Measurements from ENCODE around the gene PKP3.
"Not testable (repeated sequence)": the region's sequence is repeated elsewhere in the genome, so short reads cannot be mapped to it uniquely, and the experiment has no call there.

PKP3 gene, protein sequence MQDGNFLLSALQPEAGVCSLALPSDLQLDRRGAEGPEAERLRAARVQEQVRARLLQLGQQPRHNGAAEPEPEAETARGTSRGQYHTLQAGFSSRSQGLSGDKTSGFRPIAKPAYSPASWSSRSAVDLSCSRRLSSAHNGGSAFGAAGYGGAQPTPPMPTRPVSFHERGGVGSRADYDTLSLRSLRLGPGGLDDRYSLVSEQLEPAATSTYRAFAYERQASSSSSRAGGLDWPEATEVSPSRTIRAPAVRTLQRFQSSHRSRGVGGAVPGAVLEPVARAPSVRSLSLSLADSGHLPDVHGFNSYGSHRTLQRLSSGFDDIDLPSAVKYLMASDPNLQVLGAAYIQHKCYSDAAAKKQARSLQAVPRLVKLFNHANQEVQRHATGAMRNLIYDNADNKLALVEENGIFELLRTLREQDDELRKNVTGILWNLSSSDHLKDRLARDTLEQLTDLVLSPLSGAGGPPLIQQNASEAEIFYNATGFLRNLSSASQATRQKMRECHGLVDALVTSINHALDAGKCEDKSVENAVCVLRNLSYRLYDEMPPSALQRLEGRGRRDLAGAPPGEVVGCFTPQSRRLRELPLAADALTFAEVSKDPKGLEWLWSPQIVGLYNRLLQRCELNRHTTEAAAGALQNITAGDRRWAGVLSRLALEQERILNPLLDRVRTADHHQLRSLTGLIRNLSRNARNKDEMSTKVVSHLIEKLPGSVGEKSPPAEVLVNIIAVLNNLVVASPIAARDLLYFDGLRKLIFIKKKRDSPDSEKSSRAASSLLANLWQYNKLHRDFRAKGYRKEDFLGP

DNA sequence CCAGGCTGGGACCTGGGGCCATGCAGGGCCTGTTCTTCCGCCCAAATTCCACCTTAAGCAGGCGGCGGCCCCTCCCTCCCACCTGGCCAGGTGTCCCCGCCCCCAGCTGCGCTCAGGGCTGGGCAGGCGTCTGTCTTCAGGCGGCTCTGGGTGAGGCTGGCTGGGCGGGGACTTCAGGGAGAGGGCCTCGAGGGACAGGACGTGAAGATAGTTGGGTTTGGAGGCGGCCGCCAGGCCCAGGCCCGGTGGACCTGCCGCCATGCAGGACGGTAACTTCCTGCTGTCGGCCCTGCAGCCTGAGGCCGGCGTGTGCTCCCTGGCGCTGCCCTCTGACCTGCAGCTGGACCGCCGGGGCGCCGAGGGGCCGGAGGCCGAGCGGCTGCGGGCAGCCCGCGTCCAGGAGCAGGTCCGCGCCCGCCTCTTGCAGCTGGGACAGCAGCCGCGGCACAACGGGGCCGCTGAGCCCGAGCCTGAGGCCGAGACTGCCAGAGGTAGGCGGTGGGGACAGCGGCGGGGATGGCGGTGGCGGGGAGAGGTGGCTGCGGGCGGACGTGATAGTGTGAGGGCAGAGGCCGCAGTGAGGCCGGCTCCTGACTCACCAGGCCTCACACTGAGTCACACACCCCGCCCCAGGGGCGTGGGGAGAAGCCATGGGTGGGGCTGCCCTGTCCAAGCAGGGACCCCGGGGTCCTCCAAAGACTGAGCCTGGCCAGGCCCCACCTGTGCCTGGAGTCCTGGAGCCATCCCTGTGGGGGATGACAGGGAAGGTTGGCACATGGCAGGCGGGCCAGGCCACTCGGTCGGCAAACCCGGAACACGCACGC lies at the start of gene PKP3:
PKP3 (plus strand) TSS at position 176 of the 824 bp plus-strand sequence; CDS start at position 260, 84 bp downstream.
- TF ChIP-seq, protein P1, sequence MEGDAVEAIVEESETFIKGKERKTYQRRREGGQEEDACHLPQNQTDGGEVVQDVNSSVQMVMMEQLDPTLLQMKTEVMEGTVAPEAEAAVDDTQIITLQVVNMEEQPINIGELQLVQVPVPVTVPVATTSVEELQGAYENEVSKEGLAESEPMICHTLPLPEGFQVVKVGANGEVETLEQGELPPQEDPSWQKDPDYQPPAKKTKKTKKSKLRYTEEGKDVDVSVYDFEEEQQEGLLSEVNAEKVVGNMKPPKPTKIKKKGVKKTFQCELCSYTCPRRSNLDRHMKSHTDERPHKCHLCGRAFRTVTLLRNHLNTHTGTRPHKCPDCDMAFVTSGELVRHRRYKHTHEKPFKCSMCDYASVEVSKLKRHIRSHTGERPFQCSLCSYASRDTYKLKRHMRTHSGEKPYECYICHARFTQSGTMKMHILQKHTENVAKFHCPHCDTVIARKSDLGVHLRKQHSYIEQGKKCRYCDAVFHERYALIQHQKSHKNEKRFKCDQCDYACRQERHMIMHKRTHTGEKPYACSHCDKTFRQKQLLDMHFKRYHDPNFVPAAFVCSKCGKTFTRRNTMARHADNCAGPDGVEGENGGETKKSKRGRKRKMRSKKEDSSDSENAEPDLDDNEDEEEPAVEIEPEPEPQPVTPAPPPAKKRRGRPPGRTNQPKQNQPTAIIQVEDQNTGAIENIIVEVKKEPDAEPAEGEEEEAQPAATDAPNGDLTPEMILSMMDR (IDR thresholded peaks at IDR 0.05; ENCODE audit: low read depth, low read length) = no peak
- peak; percentile 50 to 71 for DNase-seq (ENCODE audit: low read depth in 2 of 2)
- peak within 1 kb of the TSS in 1 of 2 donors; percentile 34 for H3K4me3 ChIP-seq (replicated peaks in 1 of 2; ENCODE audit: low read depth in 2 of 2, low read length in 2 of 2)

DNA sequence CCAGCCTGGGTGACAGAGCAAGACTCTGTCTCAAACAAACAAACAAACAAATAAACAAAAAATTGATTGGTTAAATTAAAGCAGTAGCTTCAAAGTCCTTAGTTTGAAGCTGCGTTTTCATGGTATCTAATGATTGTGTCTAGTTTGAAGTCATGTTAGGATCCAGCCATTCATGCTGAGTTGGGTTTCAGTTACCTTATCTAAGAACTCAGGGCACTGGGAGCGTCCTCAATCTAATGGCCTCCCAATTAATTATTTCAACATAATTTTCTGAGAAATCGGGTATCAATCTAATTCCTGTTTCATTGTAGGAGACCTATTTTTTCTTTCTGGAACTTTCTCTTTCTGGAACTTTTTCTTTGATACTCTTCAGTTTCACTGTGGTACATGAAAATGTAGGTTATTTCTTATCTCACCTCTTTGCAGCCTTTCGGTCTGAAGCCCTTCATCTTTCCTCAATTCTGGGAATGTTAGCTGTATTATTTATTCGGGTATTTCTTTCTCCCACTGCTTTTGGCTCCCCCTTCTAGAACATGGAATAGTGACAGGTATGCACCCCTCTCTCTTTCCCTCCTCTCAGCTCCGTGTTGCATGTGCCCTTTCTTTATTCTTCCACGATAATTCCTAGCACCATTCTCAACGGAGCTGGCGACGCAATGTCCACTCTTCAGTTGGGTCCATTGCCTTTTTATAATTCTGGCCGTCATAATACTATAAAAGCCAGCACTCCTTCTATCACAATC lies 49.0 kb upstream of the PKP3 start:
- TF ChIP-seq, protein P1 (IDR thresholded peaks at IDR 0.05; ENCODE audit: low read depth, low read length) = no peak

DNA sequence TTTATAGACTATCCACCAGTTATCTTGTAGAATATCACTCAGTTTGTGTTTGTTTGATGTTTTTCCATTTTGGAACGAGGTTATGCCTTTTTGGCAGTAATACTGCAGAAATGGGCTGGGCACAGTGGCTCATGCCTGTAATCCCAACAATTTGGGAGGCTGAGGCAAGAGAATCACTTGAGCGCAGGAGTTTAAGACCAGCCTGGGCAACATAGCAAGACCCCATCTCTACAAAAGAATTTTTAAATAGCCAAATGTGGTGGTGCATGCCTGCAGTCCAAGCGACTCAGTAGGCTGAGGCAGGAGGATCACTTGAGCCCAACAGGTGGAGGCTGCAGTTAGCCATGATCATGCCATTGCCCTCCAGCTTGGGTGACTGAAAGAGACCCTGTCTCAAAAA lies 47.5 kb upstream of the PKP3 start:
- TF ChIP-seq, protein P1 (IDR thresholded peaks at IDR 0.05; ENCODE audit: low read depth, low read length) = no peak
- no peak overlapping the region for H3K4me3 ChIP-seq (replicated peaks in 1 of 2; ENCODE audit: low read depth in 2 of 2, low read length in 2 of 2)

More for the DNA sequence above, 49.0 kb upstream of the PKP3 start:
- DNase-seq (ENCODE audit: low read depth in 2 of 2) = no peak
- H3K4me3 ChIP-seq (replicated peaks in 1 of 2; ENCODE audit: low read depth in 2 of 2, low read length in 2 of 2) = no peak overlapping the region

DNA sequence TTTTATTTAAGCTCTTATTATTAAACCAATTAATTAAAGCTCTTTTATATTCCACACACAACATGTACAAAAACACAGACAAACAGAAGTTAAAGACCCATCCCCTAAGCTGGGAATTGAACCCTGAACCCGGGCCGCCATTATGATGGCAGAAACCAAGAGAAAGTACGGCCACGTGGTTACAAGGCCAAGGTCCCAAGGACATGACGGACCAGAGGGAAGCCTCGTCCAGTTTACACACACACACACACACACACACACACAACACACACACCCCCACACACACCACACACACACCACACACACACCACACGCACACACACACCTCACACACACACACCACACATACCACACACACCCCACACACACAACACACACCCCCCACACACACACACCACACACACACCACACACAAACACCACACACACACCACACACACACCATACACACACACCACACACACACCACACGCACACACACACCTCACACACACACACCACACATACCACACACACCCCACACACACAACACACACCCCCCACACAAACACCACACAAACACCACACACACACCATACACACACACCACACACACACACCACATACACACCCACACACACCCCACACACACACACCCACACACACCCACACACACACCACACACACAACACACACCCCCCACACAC lies 44.6 kb upstream of the PKP3 start:
- not testable (repeated sequence) for DNase-seq (ENCODE audit: low read depth in 2 of 2)

More for the DNA sequence above, 47.5 kb upstream of the PKP3 start:
- no peak for DNase-seq (ENCODE audit: low read depth in 2 of 2)

DNA sequence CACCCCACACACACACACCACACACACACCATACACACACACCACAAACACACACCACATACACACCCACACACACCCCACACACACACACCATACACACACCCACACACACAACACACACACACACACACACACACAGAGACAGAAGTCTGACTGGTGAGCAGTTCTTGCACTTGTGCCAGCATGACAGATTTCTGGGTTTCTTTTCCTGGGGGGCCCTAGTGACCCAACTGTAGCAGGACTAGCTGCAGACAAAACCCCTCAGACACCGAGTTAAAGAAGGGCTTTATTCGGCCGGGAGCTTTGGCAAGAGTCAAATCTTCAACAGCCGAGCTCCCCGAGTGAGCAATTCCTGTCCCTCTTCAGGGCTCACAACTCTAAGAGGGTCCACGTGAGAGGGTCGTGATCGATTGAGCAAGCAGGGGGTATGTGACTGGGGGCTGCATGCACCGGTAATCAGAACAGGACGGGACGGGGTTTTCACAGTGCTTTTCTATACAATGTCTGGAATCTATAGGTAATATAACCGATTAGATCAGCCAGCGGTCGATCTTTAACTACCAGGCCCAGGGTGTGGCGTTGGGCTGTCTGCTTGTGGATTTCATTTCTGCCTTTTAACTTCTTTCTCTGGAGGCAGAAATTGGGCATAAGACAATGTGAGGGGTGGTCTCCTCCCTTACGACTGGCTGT lies 43.8 kb upstream of the PKP3 start:
- not testable (repeated sequence) for DNase-seq (ENCODE audit: low read depth in 2 of 2)

More for the DNA sequence above, 44.6 kb upstream of the PKP3 start:
- H3K4me3 ChIP-seq (replicated peaks in 1 of 2; ENCODE audit: low read depth in 2 of 2, low read length in 2 of 2) = not testable (repeated sequence)

DNA sequence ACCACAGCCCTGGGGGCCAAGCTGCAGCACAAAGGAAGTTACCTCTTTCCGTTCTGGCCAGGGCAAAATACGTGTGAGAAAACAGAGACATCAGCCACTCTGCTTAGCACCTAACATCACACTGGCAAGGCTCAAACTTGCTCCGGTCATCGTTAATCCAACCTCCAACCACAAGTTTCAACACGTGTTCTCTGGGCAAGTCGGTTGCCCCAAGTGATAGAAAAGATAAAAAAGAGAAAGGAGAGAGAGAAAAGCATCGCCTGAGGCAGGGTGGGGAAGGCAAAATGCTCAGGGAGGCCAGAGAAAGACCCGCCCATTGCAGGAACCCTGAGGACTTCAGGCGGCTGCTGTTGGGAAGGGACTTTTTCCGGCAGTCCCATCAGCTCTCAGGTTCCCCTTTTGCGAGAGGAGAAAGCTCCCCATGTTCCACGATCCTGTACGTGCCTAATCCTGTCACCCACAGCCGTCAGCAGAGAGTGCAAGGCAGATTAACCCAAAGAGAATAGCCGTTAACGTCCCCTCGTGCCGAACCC lies 43.2 kb upstream of the PKP3 start:
- H3K4me3 ChIP-seq (replicated peaks in 1 of 2; ENCODE audit: low read depth in 2 of 2, low read length in 2 of 2) = no peak overlapping the region
- TF ChIP-seq, protein P1 (IDR thresholded peaks at IDR 0.05; ENCODE audit: low read depth, low read length) = no peak
- DNase-seq (ENCODE audit: low read depth in 2 of 2) = peak in 1 of 2 donors; percentile 22

More for the DNA sequence above, 43.8 kb upstream of the PKP3 start:
- H3K4me3 ChIP-seq (replicated peaks in 1 of 2; ENCODE audit: low read depth in 2 of 2, low read length in 2 of 2) = not testable (repeated sequence)
